Endothelial cell (in vitro differentiated cells): ENCODE measurements around the gene SERPINA12. TPM values are rescaled to one million over a fixed set of nuclear protein-coding genes. Genes with fewer than 3 reads are reported as not detected.

Experiments
- DNase-seq: peaks from one replicate; pipeline ENCODE4 v3.0.0; 2021; ENCODE audit warnings: low spot score
- H3K27ac Mint-ChIP-seq: one replicate; pipeline ENCODE4 v1.8.0; 2021; ENCODE audit warnings: mixed read lengths, inconsistent platforms; ENCODE audit not compliant: unreplicated experiment
- H3K27me3 Mint-ChIP-seq: one replicate; pipeline ENCODE4 v1.8.0; 2021; ENCODE audit warnings: mild to moderate bottlenecking, moderate library complexity, mixed read lengths, inconsistent platforms; ENCODE audit not compliant: unreplicated experiment
- H3K36me3 Mint-ChIP-seq: one replicate; pipeline ENCODE4 v1.8.0; 2021; ENCODE audit warnings: mild to moderate bottlenecking, low read depth, mixed read lengths, inconsistent platforms; ENCODE audit not compliant: unreplicated experiment
- H3K4me1 Mint-ChIP-seq: one replicate; pipeline ENCODE4 v1.8.0; 2021; ENCODE audit warnings: mild to moderate bottlenecking, mixed read lengths, inconsistent platforms; ENCODE audit not compliant: unreplicated experiment
- H3K4me3 Mint-ChIP-seq: one replicate; pipeline ENCODE4 v1.8.0; 2021; ENCODE audit warnings: mild to moderate bottlenecking, mixed read lengths, inconsistent platforms; ENCODE audit not compliant: unreplicated experiment
- H3K9me3 Mint-ChIP-seq: one replicate; pipeline ENCODE4 v1.8.0; 2021; ENCODE audit warnings: mixed read lengths, inconsistent platforms; ENCODE audit not compliant: unreplicated experiment
- CTCF ChIP-seq: fragments of 200-600 bp; sonication (generic); IDR thresholded peaks from one replicate; pipeline ENCODE4 v1.5.0; 2021; ENCODE audit warnings: antibody characterized with exemption; ENCODE audit not compliant: unreplicated experiment
- total RNA-seq: library from RNA; stranded (reverse); fragmentation: NEBNext Ultra II Directional; extraction: Animal tissue kit (Norgen Biotek cat#: 25700); gene quantifications from one replicate; pipeline ENCODE4 v1.2.1, GENCODE V29; 2021; ENCODE audit not compliant: unreplicated experiment

The SERPINA12 gene
- total RNA-seq, 1 donor from 2014 or later, result not detected

- Mint-ChIP-seq H3K4me3 (no peak overlapping the region), H3K36me3 (no peaks in the 10 kb centered on the region), H3K27ac (no peak overlapping the region), H3K4me1 (no peaks in the 10 kb centered on the region), H3K27me3 (peaks cover 6% of the 10 kb centered on the region), H3K9me3 (no peaks in the 10 kb centered on the region)
- no peak for DNase-seq
- TF ChIP-seq CTCF, result no peak
These were observed 28.9 kb upstream of the SERPINA12 start for GRCh38 chr14:94538070-94538740.

- Mint-ChIP-seq H3K36me3 (no peaks in the 10 kb centered on the region), H3K4me3 (no peak overlapping the region), H3K9me3 (no peaks in the 10 kb centered on the region), H3K4me1 (no peaks in the 10 kb centered on the region), H3K27ac (no peak overlapping the region), H3K27me3 (peaks cover 6% of the 10 kb centered on the region)
- no peak for TF ChIP-seq CTCF
- DNase-seq, result no peak
These were observed 27.6 kb upstream of the SERPINA12 start for GRCh38 chr14:94536836-94537235.

- H3K27ac Mint-ChIP-seq, result no peak overlapping the region
- H3K36me3 Mint-ChIP-seq, result no peaks in the 10 kb centered on the region
- no peaks in the 10 kb centered on the region for H3K4me1 Mint-ChIP-seq
- peaks cover 6% of the 10 kb centered on the region for H3K27me3 Mint-ChIP-seq
- no peak overlapping the region for H3K4me3 Mint-ChIP-seq
- no peaks in the 10 kb centered on the region for H3K9me3 Mint-ChIP-seq
- no peak for DNase-seq
- no peak for TF ChIP-seq CTCF
These were observed 26.2 kb upstream of the SERPINA12 start for GRCh38 chr14:94535506-94535905.

GRCh38 chr14:94532447-94532846 is 23.2 kb upstream of the SERPINA12 start:
- Mint-ChIP-seq H3K4me3 (no peak overlapping the region), H3K27ac (no peak overlapping the region), H3K4me1 (no peaks in the 10 kb centered on the region), H3K27me3 (peaks cover 2% of the 10 kb centered on the region), H3K36me3 (no peaks in the 10 kb centered on the region), H3K9me3 (no peaks in the 10 kb centered on the region)
- no peak for DNase-seq
- no peak for TF ChIP-seq CTCF

GRCh38 chr14:94531187-94531586 is 21.9 kb upstream of the SERPINA12 start:
- no peak overlapping the region for H3K4me3 Mint-ChIP-seq
- H3K4me1 Mint-ChIP-seq, result no peaks in the 10 kb centered on the region
- H3K36me3 Mint-ChIP-seq, result no peaks in the 10 kb centered on the region
- H3K27ac Mint-ChIP-seq, result no peak overlapping the region
- H3K9me3 Mint-ChIP-seq, result no peaks in the 10 kb centered on the region
- peaks cover 2% of the 10 kb centered on the region for H3K27me3 Mint-ChIP-seq
- no peak for TF ChIP-seq CTCF
- no peak for DNase-seq
